GM23338 (cell line): ENCODE data around the gene CD82.

Source experiments
- CREB1 ChIP-seq: fragments of 250-450 bp; sonication (Bioruptor Pico); IDR thresholded peaks from 2 replicates; pipeline ENCODE4 v1.5.0; 2020; ENCODE audit warnings: low read depth, mild to moderate bottlenecking, moderate library complexity
- EZH2 ChIP-seq: fragments of 200-600 bp; sonication (generic); IDR thresholded peaks from one replicate; pipeline ENCODE4 v1.8.0; 2017; ENCODE audit warnings: antibody characterized with exemption, mild to moderate bottlenecking, low read depth; ENCODE audit not compliant: unreplicated experiment
- EZH2phosphoT487 ChIP-seq: fragments of 200-600 bp; sonication (generic); IDR thresholded peaks from one replicate; pipeline ENCODE4 v1.8.1; 2018; ENCODE audit warnings: antibody characterized with exemption; ENCODE audit not compliant: unreplicated experiment
- JUNB ChIP-seq: IDR thresholded peaks from one replicate; pipeline ENCODE4 v1.6.1; 2016; ENCODE audit warnings: antibody characterized with exemption; ENCODE audit not compliant: unreplicated experiment
- NANOG ChIP-seq: IDR thresholded peaks from 2 replicates; pipeline ENCODE4 v1.6.1; 2016; ENCODE audit warnings: antibody characterized with exemption, borderline replicate concordance
- POLR2AphosphoS5 ChIP-seq: IDR thresholded peaks from 2 replicates; pipeline ENCODE4 v1.6.1; 2016; ENCODE audit warnings: antibody characterized with exemption, low read depth
- STAT1 ChIP-seq: IDR thresholded peaks from one replicate; pipeline ENCODE4 v1.6.1; 2016; ENCODE audit warnings: antibody characterized with exemption; ENCODE audit not compliant: unreplicated experiment
- ZNF114 ChIP-seq: fragments of 250-450 bp; sonication (Bioruptor Pico); IDR thresholded peaks from 2 replicates; pipeline ENCODE4 v1.5.0; 2020; ENCODE audit warnings: mild to moderate bottlenecking, moderate library complexity
- ZNF331 ChIP-seq: fragments of 250-450 bp; sonication (Bioruptor Pico); IDR thresholded peaks from 2 replicates; pipeline ENCODE4 v1.5.0; 2020; ENCODE audit warnings: low read depth, mild to moderate bottlenecking, moderate library complexity
- TF ChIP-seq, protein P1 (sequence below), 2 experiments: fragments of 200-600 bp in 1 of 2; sonication (generic) in 1 of 2; conservative IDR thresholded peaks; 2 replicates each; pipeline versions ENCODE4 v1.5.1 to v1.6.1; 2016 to 2017; ENCODE audit warnings: antibody characterized with exemption in 2 of 2, low read depth in 2 of 2, mild to moderate bottlenecking in 2 of 2, moderate library complexity in 1 of 2
- TF ChIP-seq, protein P2 (sequence below): IDR thresholded peaks from one replicate; pipeline ENCODE4 v1.6.1; 2018; ENCODE audit warnings: antibody characterized with exemption; ENCODE audit not compliant: unreplicated experiment
- TF ChIP-seq, protein P3 (sequence below): IDR thresholded peaks from 2 replicates; pipeline ENCODE4 v1.6.1; 2016; ENCODE audit warnings: antibody characterized with exemption

- TF ChIP-seq, protein P1, sequence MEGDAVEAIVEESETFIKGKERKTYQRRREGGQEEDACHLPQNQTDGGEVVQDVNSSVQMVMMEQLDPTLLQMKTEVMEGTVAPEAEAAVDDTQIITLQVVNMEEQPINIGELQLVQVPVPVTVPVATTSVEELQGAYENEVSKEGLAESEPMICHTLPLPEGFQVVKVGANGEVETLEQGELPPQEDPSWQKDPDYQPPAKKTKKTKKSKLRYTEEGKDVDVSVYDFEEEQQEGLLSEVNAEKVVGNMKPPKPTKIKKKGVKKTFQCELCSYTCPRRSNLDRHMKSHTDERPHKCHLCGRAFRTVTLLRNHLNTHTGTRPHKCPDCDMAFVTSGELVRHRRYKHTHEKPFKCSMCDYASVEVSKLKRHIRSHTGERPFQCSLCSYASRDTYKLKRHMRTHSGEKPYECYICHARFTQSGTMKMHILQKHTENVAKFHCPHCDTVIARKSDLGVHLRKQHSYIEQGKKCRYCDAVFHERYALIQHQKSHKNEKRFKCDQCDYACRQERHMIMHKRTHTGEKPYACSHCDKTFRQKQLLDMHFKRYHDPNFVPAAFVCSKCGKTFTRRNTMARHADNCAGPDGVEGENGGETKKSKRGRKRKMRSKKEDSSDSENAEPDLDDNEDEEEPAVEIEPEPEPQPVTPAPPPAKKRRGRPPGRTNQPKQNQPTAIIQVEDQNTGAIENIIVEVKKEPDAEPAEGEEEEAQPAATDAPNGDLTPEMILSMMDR (conservative IDR thresholded peaks at IDR 0.05; ENCODE audit: low read depth in 2 of 2), result no peak
- no peak for TF ChIP-seq EZH2
- TF ChIP-seq EZH2phosphoT487, result no peak
- TF ChIP-seq, protein P2, sequence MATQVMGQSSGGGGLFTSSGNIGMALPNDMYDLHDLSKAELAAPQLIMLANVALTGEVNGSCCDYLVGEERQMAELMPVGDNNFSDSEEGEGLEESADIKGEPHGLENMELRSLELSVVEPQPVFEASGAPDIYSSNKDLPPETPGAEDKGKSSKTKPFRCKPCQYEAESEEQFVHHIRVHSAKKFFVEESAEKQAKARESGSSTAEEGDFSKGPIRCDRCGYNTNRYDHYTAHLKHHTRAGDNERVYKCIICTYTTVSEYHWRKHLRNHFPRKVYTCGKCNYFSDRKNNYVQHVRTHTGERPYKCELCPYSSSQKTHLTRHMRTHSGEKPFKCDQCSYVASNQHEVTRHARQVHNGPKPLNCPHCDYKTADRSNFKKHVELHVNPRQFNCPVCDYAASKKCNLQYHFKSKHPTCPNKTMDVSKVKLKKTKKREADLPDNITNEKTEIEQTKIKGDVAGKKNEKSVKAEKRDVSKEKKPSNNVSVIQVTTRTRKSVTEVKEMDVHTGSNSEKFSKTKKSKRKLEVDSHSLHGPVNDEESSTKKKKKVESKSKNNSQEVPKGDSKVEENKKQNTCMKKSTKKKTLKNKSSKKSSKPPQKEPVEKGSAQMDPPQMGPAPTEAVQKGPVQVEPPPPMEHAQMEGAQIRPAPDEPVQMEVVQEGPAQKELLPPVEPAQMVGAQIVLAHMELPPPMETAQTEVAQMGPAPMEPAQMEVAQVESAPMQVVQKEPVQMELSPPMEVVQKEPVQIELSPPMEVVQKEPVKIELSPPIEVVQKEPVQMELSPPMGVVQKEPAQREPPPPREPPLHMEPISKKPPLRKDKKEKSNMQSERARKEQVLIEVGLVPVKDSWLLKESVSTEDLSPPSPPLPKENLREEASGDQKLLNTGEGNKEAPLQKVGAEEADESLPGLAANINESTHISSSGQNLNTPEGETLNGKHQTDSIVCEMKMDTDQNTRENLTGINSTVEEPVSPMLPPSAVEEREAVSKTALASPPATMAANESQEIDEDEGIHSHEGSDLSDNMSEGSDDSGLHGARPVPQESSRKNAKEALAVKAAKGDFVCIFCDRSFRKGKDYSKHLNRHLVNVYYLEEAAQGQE, result no peak
- no peak for TF ChIP-seq POLR2AphosphoS5
- TF ChIP-seq, protein P3, sequence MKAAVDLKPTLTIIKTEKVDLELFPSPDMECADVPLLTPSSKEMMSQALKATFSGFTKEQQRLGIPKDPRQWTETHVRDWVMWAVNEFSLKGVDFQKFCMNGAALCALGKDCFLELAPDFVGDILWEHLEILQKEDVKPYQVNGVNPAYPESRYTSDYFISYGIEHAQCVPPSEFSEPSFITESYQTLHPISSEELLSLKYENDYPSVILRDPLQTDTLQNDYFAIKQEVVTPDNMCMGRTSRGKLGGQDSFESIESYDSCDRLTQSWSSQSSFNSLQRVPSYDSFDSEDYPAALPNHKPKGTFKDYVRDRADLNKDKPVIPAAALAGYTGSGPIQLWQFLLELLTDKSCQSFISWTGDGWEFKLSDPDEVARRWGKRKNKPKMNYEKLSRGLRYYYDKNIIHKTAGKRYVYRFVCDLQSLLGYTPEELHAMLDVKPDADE, result no peak
- TF ChIP-seq JUNB, result no peak
- TF ChIP-seq STAT1, result no peak
- TF ChIP-seq CREB1 (CRISPR knock-in tag), result no peak
- TF ChIP-seq ZNF114 (CRISPR knock-in tag), result no peak
- no peak for TF ChIP-seq NANOG
- no peak for TF ChIP-seq ZNF331 (CRISPR knock-in tag)
Observed at GRCh38 chr11:44575288-44575672, 9.8 kb downstream of the CD82 start.
